Uterus (tissue), 2 donors: ENCODE data around the gene PPP6R2.

Source experiments
- POLR2A ChIP-seq, 2 donors: fragments of 450-650 bp; IDR thresholded peaks; one replicate each; pipeline ENCODE4 v1.6.1; 2016; ENCODE audit warnings: antibody characterized with exemption in 2 of 2, mild to moderate bottlenecking in 1 of 2, moderate library complexity in 1 of 2
- TF ChIP-seq, protein P1 (sequence below), 4 experiments: fragments of 200-600 bp in 2 of 4; fragments of 450-650 bp in 2 of 4; sonication (generic) in 2 of 4; IDR thresholded peaks; one replicate each; pipeline ENCODE4 v1.5.1; 2016 to 2019; ENCODE audit warnings: antibody characterized with exemption in 4 of 4, mild to moderate bottlenecking in 2 of 4, moderate library complexity in 1 of 4

- TF ChIP-seq POLR2A (IDR thresholded peaks at IDR 0.05), result no peak
- TF ChIP-seq, protein P1, sequence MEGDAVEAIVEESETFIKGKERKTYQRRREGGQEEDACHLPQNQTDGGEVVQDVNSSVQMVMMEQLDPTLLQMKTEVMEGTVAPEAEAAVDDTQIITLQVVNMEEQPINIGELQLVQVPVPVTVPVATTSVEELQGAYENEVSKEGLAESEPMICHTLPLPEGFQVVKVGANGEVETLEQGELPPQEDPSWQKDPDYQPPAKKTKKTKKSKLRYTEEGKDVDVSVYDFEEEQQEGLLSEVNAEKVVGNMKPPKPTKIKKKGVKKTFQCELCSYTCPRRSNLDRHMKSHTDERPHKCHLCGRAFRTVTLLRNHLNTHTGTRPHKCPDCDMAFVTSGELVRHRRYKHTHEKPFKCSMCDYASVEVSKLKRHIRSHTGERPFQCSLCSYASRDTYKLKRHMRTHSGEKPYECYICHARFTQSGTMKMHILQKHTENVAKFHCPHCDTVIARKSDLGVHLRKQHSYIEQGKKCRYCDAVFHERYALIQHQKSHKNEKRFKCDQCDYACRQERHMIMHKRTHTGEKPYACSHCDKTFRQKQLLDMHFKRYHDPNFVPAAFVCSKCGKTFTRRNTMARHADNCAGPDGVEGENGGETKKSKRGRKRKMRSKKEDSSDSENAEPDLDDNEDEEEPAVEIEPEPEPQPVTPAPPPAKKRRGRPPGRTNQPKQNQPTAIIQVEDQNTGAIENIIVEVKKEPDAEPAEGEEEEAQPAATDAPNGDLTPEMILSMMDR (IDR thresholded peaks at IDR 0.05), result no peak
Measured at GRCh38 chr22:50301581-50301991, 41.5 kb upstream of the PPP6R2 start.
